Activated naive CD4-positive, alpha-beta T cell treated with anti-CD3 and anti-CD28 coated beads, Interleukin-2, amount 50 U/mL, for 24 hours (primary cell): Measurements from ENCODE around the gene RLN2.

Source experiments
- H3K27ac Mint-ChIP-seq: one replicate; pipeline ENCODE4 v1.8.0; 2021; ENCODE audit warnings: mild to moderate bottlenecking, mixed read lengths
- H3K27me3 Mint-ChIP-seq: one replicate; pipeline ENCODE4 v1.8.0; 2021; ENCODE audit warnings: mixed read lengths
- H3K36me3 Mint-ChIP-seq: one replicate; pipeline ENCODE4 v1.8.0; 2021; ENCODE audit warnings: mixed read lengths
- H3K4me1 Mint-ChIP-seq: one replicate; pipeline ENCODE4 v1.8.0; 2021; ENCODE audit warnings: mixed read lengths
- H3K4me3 Mint-ChIP-seq: one replicate; pipeline ENCODE4 v1.8.0; 2021; ENCODE audit warnings: mild to moderate bottlenecking, mixed read lengths
- H3K9me3 Mint-ChIP-seq: one replicate; pipeline ENCODE4 v1.8.0; 2021; ENCODE audit warnings: mixed read lengths

Gene RLN2

DNA sequence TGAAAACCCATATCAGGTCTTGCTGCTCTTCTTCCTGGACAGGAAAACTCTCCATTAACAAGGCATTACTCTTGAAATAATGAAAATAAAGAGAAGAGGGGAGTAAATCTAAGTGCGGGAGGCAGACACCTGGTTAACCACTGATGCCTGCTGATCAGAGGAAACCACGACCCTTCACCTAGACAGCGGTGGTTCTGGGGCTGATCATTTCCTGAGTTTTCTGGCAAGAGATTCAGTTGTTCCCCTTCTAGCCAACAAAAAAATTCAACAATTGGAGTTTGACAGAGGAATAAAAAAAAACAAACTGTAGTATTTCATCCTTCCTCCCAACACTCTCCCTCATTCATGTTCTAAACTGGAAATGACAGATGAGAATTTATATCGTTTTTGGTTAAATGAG lies 3.0 kb downstream of the RLN2 start:
- Mint-ChIP-seq H3K4me1 (peaks cover 30% of the 10 kb centered on the region), H3K36me3 (peaks cover 13% of the 10 kb centered on the region), H3K4me3 (peak overlapping the region; percentile 58), H3K27me3 (no peaks in the 10 kb centered on the region), H3K27ac (peak overlapping the region; percentile 79), H3K9me3 (peaks cover 7% of the 10 kb centered on the region)

GRCh38 chr9:5292141-5292540 lies 12.4 kb downstream of the RLN2 start:
- Mint-ChIP-seq H3K4me3 (no peak overlapping the region), H3K4me1 (no peaks in the 10 kb centered on the region), H3K9me3 (peaks cover 14% of the 10 kb centered on the region), H3K27me3 (peaks cover 2% of the 10 kb centered on the region), H3K36me3 (peaks cover 26% of the 10 kb centered on the region), H3K27ac (no peak overlapping the region)

DNA sequence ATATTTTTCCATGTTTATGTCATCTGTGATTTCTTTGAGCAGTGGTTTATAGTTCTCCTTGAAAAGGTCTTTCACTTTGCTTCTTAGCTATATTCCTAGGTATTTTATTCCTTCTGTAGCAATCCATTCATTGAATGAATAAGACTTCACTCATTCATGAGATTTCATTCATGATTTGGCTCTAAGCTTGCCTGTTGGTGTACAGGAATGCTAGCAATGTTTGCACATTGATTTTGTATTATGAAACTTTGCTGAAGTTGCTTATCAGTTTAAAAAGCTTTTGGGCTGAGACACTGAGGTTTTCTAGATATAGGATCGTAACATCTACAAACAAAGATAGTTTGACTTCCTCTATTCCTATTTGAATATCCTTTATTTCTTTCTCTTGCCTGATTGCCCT lies 15.9 kb downstream of the RLN2 start:
- H3K27me3 Mint-ChIP-seq: peaks cover 2% of the 10 kb centered on the region
- H3K36me3 Mint-ChIP-seq: peaks cover 12% of the 10 kb centered on the region
- peaks cover 18% of the 10 kb centered on the region for H3K9me3 Mint-ChIP-seq
- H3K4me1 Mint-ChIP-seq: peaks cover 5% of the 10 kb centered on the region
- H3K27ac Mint-ChIP-seq: no peak overlapping the region
- H3K4me3 Mint-ChIP-seq: no peak overlapping the region

- H3K4me1 Mint-ChIP-seq: peaks cover 8% of the 10 kb centered on the region
- H3K27me3 Mint-ChIP-seq: peaks cover 2% of the 10 kb centered on the region
- H3K27ac Mint-ChIP-seq: no peak overlapping the region
- no peak overlapping the region for H3K4me3 Mint-ChIP-seq
- H3K36me3 Mint-ChIP-seq: peaks cover 12% of the 10 kb centered on the region
- peaks cover 18% of the 10 kb centered on the region for H3K9me3 Mint-ChIP-seq
Measured at GRCh38 chr9:5286262-5286661, 18.3 kb downstream of the RLN2 start.

GRCh38 chr9:5278486-5278885 lies 26.0 kb downstream of the RLN2 start:
- H3K4me3 Mint-ChIP-seq: no peak overlapping the region
- H3K27me3 Mint-ChIP-seq: no peaks in the 10 kb centered on the region
- no peak overlapping the region for H3K27ac Mint-ChIP-seq
- peaks cover 4% of the 10 kb centered on the region for H3K36me3 Mint-ChIP-seq
- H3K4me1 Mint-ChIP-seq: peaks cover 2% of the 10 kb centered on the region
- no peaks in the 10 kb centered on the region for H3K9me3 Mint-ChIP-seq

- Mint-ChIP-seq H3K9me3 (no peaks in the 10 kb centered on the region), H3K36me3 (peaks cover 4% of the 10 kb centered on the region), H3K27ac (no peak overlapping the region), H3K4me1 (no peaks in the 10 kb centered on the region), H3K4me3 (no peak overlapping the region), H3K27me3 (peaks cover 2% of the 10 kb centered on the region)
Measured at GRCh38 chr9:5274770-5275169, 29.7 kb downstream of the RLN2 start.

DNA sequence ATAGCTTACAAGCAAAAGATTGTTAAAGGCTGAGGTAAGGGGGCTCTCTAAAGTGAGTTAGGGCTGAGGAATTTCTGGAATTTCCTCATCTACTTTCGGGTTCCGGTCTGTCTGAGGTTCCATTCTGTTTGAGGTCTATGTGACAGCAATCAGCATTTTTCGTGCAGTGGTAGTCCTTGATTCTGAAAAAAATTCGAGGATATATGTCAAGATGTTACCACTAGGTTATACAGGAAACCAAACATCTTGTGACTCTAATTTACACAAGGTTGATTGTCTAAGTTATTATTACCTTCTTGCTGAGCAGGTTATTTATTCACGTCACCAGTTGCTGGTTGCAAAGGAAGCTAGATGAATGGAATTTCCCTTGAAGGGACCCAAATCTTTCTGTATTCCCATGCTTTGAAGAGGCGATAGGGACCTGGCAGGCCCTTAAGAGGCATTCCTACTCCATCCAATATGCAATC lies 35.2 kb downstream of the RLN2 start:
- H3K4me1 Mint-ChIP-seq: peaks cover 10% of the 10 kb centered on the region
- peaks cover 2% of the 10 kb centered on the region for H3K27me3 Mint-ChIP-seq
- H3K9me3 Mint-ChIP-seq: no peaks in the 10 kb centered on the region
- no peak overlapping the region for H3K27ac Mint-ChIP-seq
- no peak overlapping the region for H3K4me3 Mint-ChIP-seq
- no peaks in the 10 kb centered on the region for H3K36me3 Mint-ChIP-seq

DNA sequence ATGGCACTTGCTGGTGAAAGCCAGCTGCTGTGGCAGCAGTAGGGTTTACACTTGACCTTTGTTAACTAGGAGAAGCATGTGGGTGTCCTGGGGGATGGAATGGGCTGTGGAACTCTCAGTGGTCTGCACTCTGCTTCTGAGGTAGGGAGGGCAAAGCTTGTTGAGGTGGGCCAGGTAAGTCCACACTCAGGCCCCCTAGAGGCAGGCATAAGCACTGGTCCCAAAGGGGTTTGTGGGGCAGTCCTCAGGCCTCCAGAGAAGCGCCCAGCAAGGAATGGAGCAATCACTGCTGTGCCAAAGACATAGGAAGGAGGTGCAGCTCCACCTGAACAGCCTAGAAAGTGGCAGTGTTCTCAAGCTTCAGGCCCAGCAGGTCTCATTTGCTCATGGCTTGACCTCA lies 38.6 kb downstream of the RLN2 start:
- no peaks in the 10 kb centered on the region for H3K27me3 Mint-ChIP-seq
- H3K9me3 Mint-ChIP-seq: no peaks in the 10 kb centered on the region
- no peak overlapping the region for H3K4me3 Mint-ChIP-seq
- H3K36me3 Mint-ChIP-seq: no peaks in the 10 kb centered on the region
- peaks cover 19% of the 10 kb centered on the region for H3K4me1 Mint-ChIP-seq
- H3K27ac Mint-ChIP-seq: no peak overlapping the region

DNA sequence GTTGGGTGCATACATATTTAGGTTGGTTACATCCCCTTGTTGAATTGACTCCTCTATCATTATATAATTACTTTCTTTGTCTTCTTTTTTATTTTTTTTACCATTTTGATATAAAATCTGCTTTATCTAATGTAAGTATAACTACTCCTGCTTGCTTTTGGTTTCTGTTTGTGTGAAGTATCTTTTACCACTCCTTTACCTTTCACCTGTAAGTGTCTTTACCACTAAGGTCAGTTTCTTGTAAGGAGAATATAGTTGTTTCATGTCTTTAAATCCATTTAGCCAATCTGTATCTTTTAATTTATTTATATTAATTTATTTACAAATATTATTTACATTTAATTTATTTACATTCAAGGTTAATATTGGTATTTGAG lies 40.3 kb downstream of the RLN2 start:
- no peak overlapping the region for H3K27ac Mint-ChIP-seq
- H3K36me3 Mint-ChIP-seq: no peaks in the 10 kb centered on the region
- peaks cover 19% of the 10 kb centered on the region for H3K4me1 Mint-ChIP-seq
- no peaks in the 10 kb centered on the region for H3K27me3 Mint-ChIP-seq
- no peaks in the 10 kb centered on the region for H3K9me3 Mint-ChIP-seq
- H3K4me3 Mint-ChIP-seq: no peak overlapping the region

GRCh38 chr9:5263351-5264218 lies 40.9 kb downstream of the RLN2 start:
- no peaks in the 10 kb centered on the region for H3K36me3 Mint-ChIP-seq
- no peak overlapping the region for H3K27ac Mint-ChIP-seq
- no peak overlapping the region for H3K4me3 Mint-ChIP-seq
- no peaks in the 10 kb centered on the region for H3K9me3 Mint-ChIP-seq
- H3K27me3 Mint-ChIP-seq: no peaks in the 10 kb centered on the region
- H3K4me1 Mint-ChIP-seq: peaks cover 19% of the 10 kb centered on the region
